ENCODE data around the gene SFMBT2.

SFMBT2 gene

GRCh38 chr10:7364474-7364873 lies 46.4 kb downstream of the SFMBT2 start:
- no peak for DNase-seq (ENCODE audit: low read depth in 3 of 3)

- no peak for DNase-seq (ENCODE audit: low read depth in 3 of 3)
Measured at GRCh38 chr10:7363700-7364099, 47.1 kb downstream of the SFMBT2 start.

- DNase-seq (ENCODE audit: low read depth in 3 of 3), result no peak
Measured at GRCh38 chr10:7362471-7362870, 48.4 kb downstream of the SFMBT2 start.

GRCh38 chr10:7361316-7361715 lies 49.5 kb downstream of the SFMBT2 start:
- no peak for DNase-seq (ENCODE audit: low read depth in 3 of 3)

GRCh38 chr10:7359954-7360353 lies 50.9 kb downstream of the SFMBT2 start:
- DNase-seq (ENCODE audit: low read depth in 3 of 3), result no peak

GRCh38 chr10:7359356-7359755 lies 51.5 kb downstream of the SFMBT2 start:
- no peak for DNase-seq (ENCODE audit: low read depth in 3 of 3)

- DNase-seq (ENCODE audit: low read depth in 3 of 3), result no peak
Measured at GRCh38 chr10:7357193-7357592, 53.6 kb downstream of the SFMBT2 start.

GRCh38 chr10:7354330-7355047 lies 56.3 kb downstream of the SFMBT2 start:
- DNase-seq (ENCODE audit: low read depth in 3 of 3), result no peak

GRCh38 chr10:7351894-7352293 lies 58.9 kb downstream of the SFMBT2 start:
- DNase-seq (ENCODE audit: low read depth in 3 of 3), result no peak

- no peak for DNase-seq (ENCODE audit: low read depth in 3 of 3)
Measured at GRCh38 chr10:7350541-7351195, 60.2 kb downstream of the SFMBT2 start.

- no peak for DNase-seq (ENCODE audit: low read depth in 3 of 3)
Measured at GRCh38 chr10:7345717-7346116, 65.1 kb downstream of the SFMBT2 start.

GRCh38 chr10:7343040-7343439 lies 67.8 kb downstream of the SFMBT2 start:
- DNase-seq (ENCODE audit: low read depth in 3 of 3), result no peak

- DNase-seq (ENCODE audit: low read depth in 3 of 3), result no peak
Measured at GRCh38 chr10:7340179-7340874, 70.5 kb downstream of the SFMBT2 start.

GRCh38 chr10:7339510-7339909 lies 71.3 kb downstream of the SFMBT2 start:
- DNase-seq (ENCODE audit: low read depth in 3 of 3), result no peak

GRCh38 chr10:7338469-7338868 lies 72.4 kb downstream of the SFMBT2 start:
- DNase-seq (ENCODE audit: low read depth in 3 of 3), result no peak

- DNase-seq (ENCODE audit: low read depth in 3 of 3), result no peak
Measured at GRCh38 chr10:7337431-7338171, 73.2 kb downstream of the SFMBT2 start.

- no peak for DNase-seq (ENCODE audit: low read depth in 3 of 3)
Measured at GRCh38 chr10:7335977-7336376, 74.9 kb downstream of the SFMBT2 start.

- no peak for DNase-seq (ENCODE audit: low read depth in 3 of 3)
Measured at GRCh38 chr10:7334642-7334964, 76.2 kb downstream of the SFMBT2 start.

GRCh38 chr10:7333961-7334641 lies 76.7 kb downstream of the SFMBT2 start:
- no peak for DNase-seq (ENCODE audit: low read depth in 3 of 3)

- no peak for DNase-seq (ENCODE audit: low read depth in 3 of 3)
Measured at GRCh38 chr10:7329219-7329618, 81.6 kb downstream of the SFMBT2 start.

GRCh38 chr10:7327885-7328284 lies 82.9 kb downstream of the SFMBT2 start:
- DNase-seq (ENCODE audit: low read depth in 3 of 3), result no peak

GRCh38 chr10:7322623-7323022 lies 88.2 kb downstream of the SFMBT2 start:
- DNase-seq (ENCODE audit: low read depth in 3 of 3), result no peak
